ENCODE data around the gene MAPK8IP1.

Gene MAPK8IP1

GRCh38 chr11:45927684-45928413 is 42.4 kb downstream of the MAPK8IP1 start:
- DNase-seq: no peak

GRCh38 chr11:45928535-45929215 is 43.2 kb downstream of the MAPK8IP1 start:
- no peak for DNase-seq

DNA sequence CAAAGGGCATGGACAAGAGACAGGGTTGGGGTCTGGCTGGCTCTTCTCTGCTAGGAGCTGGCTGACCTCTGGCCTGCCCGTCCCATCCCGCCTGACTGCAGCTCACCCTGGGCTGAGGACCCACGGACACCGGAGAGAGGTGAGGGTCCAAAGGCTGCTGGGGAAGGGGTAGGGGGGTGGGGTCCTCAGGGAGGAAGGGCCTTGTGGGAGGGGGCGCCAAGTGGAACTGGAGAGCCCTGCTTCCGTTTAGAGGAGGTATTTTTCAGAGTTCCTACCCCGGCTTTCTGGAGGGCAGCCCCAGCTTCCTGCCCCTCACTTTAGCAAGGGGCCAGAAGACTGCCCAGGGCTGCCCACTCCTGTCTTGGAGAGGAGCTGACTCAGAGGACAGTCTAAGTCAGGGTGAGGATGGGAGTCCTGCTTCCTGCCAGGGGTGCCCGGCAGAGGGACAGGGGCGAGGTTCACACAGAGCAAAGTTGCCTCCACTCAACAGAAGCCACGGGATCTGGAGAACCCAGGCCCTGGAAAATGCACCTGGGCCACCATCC is 44.1 kb downstream of the MAPK8IP1 start:
- no peak for DNase-seq

GRCh38 chr11:45930031-45930794 is 44.8 kb downstream of the MAPK8IP1 start:
- DNase-seq: no peak

- DNase-seq: no peak
These were observed 45.6 kb downstream of the MAPK8IP1 start for GRCh38 chr11:45930951-45931570.

DNA sequence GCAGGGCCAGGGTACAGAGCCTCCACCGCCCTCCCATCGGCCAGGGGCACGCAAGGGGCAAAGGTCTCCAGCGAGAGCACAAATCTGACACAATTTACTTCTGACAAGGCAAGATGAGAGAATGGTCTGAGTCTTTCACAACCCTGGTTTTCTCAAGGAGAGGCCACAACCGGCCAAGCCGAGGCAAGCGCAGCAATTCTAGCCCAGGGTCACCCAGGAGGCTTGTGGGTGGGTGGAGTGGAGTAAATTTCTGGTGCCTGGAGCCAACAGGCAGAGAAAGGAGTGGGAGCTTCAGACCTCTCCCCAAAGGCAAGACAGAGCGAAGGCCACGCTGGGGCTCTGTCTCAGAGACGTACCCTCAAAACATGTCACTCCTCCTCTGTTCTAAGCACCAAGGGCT is 46.3 kb downstream of the MAPK8IP1 start:
- DNase-seq: no peak

GRCh38 chr11:45932217-45932616 is 46.8 kb downstream of the MAPK8IP1 start:
- DNase-seq: no peak

- DNase-seq: no peak
These were observed 47.8 kb downstream of the MAPK8IP1 start for GRCh38 chr11:45933131-45933831.

DNA sequence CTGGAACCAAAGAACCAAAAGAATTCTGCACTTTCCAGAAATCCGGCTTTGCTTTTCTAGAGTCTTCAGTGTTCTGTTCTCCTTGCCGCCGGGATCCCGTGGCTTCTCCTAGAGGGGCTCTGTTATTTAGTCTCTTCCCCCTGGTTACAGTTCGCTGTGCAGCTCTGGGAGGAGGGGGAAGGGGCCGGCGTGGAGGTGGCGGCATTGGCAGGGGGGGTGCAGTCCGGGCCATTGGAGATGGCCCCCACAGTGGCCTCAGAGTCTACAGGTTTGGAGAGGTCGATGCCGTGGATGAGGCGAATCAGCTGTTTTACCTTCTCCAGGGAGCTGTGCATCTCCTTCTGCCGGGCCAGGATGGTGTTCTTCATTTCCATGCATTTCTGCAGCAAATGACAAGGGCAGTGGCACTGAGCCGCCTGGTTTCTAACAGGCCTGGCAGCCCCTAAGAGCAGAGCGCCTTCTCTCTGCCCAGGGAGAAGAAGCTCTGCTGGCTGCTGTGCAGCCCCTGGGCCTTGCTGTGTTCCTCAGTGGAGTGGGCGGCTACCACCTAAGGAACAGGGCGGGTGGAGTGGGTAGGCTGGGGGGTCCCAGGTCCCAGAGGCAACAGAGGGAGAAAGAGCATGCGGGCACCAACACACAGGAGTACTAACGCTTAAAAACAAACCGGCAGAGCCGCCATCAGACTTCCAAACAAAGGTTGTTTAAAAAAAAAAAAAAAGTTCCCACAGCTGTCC is 48.6 kb downstream of the MAPK8IP1 start:
- DNase-seq: no peak

- no peak for DNase-seq
These were observed 49.3 kb downstream of the MAPK8IP1 start for GRCh38 chr11:45934580-45935318.

DNA sequence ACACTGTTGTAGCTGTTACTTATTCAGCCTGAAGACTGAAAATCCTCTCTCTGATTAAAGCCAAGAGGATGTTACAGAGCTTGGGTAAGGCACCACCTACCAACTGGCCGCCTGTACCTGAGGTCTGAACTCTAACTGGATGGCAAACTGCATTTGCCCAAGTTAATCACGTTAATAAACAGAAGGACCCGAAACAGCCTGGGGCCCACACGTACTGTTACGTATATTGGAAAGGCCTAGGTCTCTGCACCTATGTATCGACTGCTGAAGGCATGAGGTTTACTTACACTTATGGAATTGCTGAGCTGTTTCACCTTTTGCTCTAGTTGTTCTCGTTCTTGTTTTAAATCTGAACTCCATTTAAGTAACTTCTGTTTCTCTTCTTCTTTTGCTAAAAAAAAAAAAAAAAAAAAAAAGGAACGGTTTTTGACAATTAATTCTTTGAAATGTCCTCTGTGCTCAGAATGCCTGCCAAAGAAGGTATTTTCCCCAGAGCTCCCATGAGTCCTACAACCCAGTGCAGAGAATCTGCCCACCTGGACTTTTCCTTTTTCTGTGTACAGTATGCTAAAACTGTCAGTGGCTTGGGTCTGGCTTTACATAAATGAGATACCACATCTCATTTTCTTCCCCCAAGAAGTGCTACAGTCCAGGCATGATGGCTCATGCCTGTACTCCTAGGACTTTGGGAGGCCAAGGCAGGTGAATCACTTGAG is 50.1 kb downstream of the MAPK8IP1 start:
- DNase-seq: no peak

DNA sequence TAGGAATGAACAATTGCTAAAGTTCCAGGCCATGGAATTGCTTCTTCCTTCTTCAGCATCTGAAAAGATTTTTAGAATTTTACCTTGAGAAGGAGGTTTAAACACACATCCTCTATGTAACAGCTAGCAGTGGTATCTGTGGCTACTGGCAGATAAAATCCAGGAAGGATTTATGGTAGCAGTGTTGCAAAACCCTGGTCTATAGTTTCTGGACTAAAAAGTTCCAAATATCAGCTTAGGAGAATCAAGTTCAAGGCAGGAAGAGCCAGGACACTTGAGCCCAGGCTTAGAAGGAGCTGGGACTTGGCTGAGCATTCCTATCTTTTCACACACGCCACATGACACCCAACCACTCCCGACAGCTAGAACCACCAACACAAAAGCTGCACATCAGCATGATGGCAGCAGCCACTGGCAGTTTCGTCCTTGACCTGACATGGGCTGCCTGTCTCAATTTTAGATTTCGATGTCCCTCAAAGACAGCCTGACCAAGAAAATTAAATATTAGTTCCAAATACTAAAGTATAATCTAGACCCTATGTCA is 51.1 kb downstream of the MAPK8IP1 start:
- no peak for DNase-seq

DNA sequence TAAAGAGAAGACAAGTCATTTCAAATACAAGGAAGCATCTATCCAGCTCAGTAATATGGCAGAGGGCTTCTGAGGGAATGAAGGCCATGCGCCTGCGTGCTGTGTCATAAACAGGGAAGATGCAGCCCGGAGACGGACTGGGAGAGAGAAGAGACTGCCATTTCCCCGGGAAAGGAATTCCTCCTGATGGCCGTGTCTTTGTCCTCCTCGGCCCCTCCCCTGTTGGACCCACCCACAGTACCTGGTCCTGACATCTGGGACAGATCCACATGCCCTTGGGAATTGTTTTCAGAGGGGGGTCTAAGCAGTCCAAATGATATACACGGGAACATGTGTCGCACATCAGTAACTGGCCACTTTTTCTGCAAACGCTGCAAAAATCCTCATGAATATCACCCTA is 52.5 kb downstream of the MAPK8IP1 start:
- DNase-seq: no peak

- DNase-seq: no peak
These were observed 54.4 kb downstream of the MAPK8IP1 start for GRCh38 chr11:45939836-45940235.

DNA sequence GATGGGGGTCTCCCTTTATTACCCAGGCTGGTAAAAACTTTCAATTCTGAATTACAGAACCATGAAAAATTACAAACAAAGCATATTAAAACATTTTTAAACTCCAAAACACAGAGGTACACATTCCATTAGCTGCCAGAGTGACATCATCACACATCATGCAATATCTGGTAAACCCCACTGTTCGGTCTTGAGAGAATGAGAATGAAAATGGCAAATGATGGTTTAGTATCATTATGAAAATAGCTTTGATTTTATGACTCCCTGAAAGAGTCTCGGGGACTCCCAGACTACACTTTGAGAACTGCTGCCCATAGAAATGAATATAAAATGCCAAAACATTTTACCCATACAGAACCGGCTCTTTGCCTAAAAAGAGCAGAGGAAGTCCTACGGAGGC is 55.8 kb downstream of the MAPK8IP1 start:
- no peak for DNase-seq

DNA sequence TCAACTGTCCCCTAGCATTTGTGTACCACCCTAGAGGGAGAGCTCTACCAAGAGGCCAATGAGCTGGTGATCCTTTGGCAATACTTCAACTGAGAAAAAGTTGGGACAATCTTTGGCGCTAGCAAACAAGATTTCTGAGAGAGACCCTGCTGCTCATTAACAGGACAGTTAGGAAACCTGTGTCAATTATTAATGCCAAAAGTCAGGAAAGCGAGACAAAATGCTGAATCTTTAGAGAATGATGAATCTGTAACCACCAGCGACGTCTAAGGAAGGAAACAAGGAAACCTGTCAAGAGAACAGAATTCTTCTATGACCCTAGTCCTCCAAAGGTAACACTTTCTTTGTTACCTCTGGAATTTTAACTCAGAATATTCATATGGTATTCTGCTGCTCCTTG is 56.9 kb downstream of the MAPK8IP1 start:
- no peak for DNase-seq

DNA sequence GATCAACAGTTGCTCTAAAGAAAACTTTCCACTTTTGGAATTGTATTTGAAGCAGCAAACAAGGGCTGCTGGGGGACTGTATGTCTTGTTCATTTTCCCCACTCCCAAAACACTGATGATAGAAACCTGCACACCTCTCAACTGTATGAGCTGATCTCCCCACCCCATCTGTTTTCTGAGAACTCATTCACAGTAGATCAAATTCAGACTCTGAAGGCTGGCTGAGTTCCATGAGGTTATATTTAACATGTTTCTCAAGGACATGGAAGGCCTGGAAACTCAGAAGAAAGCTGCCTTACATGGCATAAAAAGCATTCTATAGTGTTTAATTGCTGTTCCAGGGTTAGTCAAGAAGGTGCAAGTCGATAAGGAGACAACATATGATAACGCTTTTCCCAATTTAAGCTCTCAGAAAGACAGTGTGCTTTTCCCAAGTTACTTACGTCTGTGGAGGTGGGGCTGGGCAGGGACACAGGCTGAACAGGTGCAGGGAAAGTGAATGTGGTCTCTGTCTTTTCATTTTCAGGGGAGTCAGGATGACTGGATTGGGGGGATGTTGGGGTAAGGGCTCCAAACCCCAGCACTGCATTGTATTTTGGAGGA is 60.0 kb downstream of the MAPK8IP1 start:
- DNase-seq: no peak

DNA sequence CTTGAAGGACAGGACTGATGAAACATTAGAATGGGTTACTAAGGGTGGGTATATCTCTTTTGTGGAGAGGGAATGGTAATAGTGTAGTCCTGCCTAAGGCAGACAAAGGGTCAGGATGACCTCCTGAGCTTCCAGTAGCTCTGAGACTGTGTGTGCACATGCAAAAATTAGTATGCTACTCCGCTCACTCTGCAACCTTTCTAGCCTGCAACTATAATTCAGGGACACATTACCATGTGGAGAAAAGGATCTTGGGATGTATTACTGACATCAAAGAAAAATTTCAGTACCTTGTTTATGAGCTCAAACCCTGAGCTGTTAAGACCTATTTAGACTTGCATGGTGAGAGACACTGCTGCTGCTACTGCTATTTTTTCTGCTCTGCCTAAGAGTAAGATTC is 62.4 kb downstream of the MAPK8IP1 start:
- DNase-seq: no peak

DNA sequence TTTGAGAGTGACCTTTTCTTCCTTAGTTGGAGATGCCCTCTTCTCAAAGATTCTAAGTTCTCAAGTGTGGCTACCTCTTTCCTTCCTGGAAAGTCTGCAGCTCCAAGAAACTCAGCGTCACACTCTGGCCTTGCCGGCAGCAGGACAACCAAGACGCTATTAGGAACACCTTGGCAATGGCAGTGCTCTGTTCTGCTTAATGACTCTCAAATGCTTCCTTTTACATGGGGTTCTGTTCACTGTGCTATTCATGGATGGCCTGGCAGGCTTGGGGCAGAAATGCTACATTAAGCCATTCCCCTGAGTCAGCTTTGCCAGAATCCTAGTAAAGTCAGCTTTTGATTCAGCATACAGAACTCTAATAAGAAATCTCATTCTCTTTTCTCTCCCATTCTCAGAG is 62.9 kb downstream of the MAPK8IP1 start:
- DNase-seq: no peak

DNA sequence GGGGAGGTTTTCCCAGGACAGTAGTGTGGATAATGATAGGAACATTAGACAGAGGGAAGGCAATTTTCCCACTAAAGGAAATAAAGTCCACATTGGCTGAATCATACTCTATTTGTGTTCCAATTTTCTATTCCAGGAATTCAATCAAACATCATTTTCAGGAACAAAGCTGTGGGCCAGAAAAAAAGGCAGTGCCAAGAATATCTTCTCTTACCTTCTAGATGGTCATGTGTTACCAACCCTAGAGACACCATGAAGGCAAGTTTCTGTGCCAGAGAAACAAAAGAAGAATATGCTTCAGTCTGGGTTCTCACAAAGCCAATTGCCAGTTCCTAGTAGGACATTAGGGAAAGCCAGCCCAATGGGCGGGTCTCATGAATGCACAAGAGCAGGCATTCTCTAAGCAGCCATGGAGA is 64.5 kb downstream of the MAPK8IP1 start:
- no peak for DNase-seq
